ENCODE measurements around the gene TTC28. TPM values are rescaled to one million over a fixed set of nuclear protein-coding genes. Genes with fewer than 3 reads are reported as not detected.

The TTC28 gene
- total RNA-seq, 2 experiments from 2014 or later: 1.2 to 3.6 TPM

DNA sequence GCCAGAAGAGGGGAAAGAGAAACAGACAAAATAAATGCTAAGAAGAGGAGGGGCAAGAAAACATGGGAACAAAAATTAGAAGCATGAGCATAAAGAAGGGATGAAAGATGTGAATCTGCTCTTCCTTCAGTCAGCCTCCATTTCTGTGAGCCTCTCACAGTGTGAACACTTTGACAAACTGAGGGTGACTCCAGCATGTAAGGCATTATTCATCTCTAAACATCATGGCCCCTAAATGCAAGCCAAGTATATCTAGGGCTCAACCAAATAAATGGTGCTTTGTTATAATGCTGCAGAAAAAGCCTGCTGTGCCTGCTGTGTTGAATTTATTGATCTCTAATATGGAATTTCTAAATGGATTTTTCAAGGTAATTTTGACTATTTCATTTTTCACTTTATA lies 281.3 kb downstream of the TTC28 start:
- no peak overlapping the region for H3K4me3 Mint-ChIP-seq
- ATAC-seq (no peak), DNase-seq (no peak)
- peaks cover 7% of the 10 kb centered on the region for H3K27me3 Mint-ChIP-seq
- CTCF ChIA-PET: no interaction called here
- H3K9me3 Mint-ChIP-seq (ENCODE audit: low read depth): no peaks in the 10 kb centered on the region
- H3K27ac Mint-ChIP-seq: peak overlapping the region; percentile 8
- H3K36me3 Mint-ChIP-seq: peaks cover 2% of the 10 kb centered on the region
- H3K4me1 Mint-ChIP-seq: peaks cover 54% of the 10 kb centered on the region

DNA sequence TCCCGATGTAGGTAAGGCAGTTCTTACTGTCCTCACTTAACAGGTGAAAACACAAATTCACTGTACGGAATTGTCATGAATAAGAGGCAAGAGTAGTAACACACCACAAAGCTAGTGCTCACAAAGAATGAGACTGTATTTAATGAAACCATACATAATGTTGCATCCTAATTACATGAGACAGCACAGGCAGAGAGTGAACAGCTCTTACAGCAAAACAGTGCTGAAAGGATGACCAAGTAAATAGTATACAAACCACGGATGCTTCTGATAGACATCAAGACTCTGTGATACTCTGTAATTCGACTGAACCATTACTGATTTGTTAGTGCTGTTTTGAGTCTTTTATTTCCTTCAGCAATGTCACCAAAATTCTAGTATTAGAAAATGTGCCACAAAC lies 282.3 kb downstream of the TTC28 start:
- CTCF ChIA-PET: no interaction called here
- Mint-ChIP-seq H3K27me3 (peaks cover 7% of the 10 kb centered on the region), H3K36me3 (peaks cover 2% of the 10 kb centered on the region), H3K4me1 (peaks cover 46% of the 10 kb centered on the region), H3K27ac (no peak overlapping the region), H3K9me3 (ENCODE audit: low read depth) (no peaks in the 10 kb centered on the region), H3K4me3 (no peak overlapping the region)
- peak; percentile 63 for ATAC-seq
- no peak for DNase-seq

DNA sequence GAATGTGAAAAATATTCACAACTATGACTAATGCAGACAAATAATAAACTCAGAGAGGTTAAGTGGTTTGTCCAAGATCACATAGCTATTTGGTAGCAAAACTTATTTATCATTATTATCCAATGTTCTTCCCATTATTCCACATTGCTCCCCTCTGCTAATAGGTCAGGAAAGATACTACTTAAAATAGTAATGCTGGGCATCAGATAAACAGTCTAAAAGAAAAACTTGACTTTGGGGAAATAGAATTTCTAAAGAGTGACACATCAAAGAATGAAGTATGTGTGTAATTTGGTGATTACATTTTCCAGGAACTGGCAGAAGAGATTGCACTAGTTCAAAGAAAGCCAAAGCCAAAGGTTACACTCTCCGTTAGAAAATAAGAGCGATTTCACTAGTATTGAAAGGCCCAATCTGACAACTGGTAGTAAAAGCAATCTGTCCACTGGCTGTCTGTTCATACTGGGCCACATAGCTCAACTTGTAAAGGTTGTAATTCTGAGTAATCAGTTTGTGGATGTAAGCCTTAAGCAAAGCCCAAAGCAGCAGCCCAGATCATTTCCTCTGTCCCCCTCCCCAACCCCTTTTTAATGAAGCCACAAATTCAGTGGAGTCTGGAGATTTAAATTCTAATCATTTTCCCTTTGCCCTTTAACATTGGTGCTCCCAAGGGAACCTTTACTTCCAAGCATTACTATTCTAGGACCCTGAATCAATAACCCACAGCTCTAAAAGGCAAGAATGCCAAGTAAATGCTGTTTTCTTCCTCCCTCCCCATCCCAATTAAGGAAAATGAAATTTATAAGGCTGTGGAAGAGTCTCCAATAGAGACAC lies 283.5 kb downstream of the TTC28 start:
- CTCF ChIA-PET: no interaction called here
- H3K4me3 Mint-ChIP-seq: no peak overlapping the region
- H3K27me3 Mint-ChIP-seq: peaks cover 7% of the 10 kb centered on the region
- peaks cover 2% of the 10 kb centered on the region for H3K36me3 Mint-ChIP-seq
- H3K27ac Mint-ChIP-seq: peak overlapping the region; percentile 78
- peaks cover 40% of the 10 kb centered on the region for H3K4me1 Mint-ChIP-seq
- H3K9me3 Mint-ChIP-seq (ENCODE audit: low read depth): no peaks in the 10 kb centered on the region
- ATAC-seq (peak; percentile 78), DNase-seq (no peak)

DNA sequence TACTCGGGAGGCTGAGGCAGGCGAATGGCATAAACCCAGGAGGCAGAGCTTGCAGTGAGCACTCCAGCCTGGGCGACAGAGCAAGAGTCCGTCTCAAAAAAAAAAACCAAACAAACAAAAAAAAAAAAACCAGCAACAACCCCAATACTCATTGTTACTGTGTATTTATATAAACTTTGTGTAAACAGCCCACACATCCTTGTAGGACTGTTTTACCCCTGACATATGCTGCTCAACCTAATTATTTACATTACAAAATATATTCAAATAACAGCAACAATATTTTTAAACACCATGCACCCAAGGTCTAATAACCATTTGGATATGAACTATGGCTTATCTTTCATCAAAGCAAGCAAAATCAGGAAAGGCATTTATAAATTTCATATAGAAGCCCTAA lies 284.1 kb downstream of the TTC28 start:
- Mint-ChIP-seq H3K27me3 (peaks cover 7% of the 10 kb centered on the region), H3K36me3 (peaks cover 2% of the 10 kb centered on the region), H3K9me3 (ENCODE audit: low read depth) (no peaks in the 10 kb centered on the region), H3K4me3 (no peak overlapping the region), H3K27ac (no peak overlapping the region), H3K4me1 (peaks cover 38% of the 10 kb centered on the region)
- no peak for ATAC-seq
- CTCF ChIA-PET: no interaction called here
- no peak for DNase-seq

DNA sequence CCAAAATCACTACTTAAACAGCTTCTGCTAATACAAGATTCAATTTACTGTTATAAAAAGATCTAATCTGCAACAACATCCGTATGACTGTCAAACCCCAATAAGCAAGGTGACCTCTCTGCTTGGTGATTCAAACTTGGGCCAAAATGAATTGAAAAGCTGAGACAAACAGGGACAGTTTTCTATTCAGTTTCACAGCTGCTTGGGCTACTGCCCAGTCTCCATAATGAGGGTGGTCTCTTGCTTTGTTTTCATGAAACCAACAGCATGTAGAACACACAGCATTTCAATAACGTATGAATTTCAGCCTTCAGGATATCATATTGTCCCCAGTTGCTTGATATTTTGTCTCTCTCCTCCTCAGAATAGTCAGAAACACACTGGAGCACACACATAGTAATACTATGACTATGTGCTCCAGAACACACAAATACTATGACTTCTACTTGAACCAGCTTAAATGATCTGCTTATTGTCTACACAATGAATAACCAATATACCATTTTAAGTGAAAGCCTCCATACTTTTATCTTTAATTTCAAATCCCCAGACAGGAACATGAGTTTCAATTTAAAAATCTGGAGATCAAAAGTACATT lies 285.0 kb downstream of the TTC28 start:
- DNase-seq (no peak), ATAC-seq (no peak)
- CTCF ChIA-PET: no interaction called here
- Mint-ChIP-seq H3K4me1 (peaks cover 38% of the 10 kb centered on the region), H3K27me3 (peaks cover 7% of the 10 kb centered on the region), H3K4me3 (no peak overlapping the region), H3K27ac (no peak overlapping the region), H3K9me3 (ENCODE audit: low read depth) (no peaks in the 10 kb centered on the region), H3K36me3 (peaks cover 2% of the 10 kb centered on the region)

DNA sequence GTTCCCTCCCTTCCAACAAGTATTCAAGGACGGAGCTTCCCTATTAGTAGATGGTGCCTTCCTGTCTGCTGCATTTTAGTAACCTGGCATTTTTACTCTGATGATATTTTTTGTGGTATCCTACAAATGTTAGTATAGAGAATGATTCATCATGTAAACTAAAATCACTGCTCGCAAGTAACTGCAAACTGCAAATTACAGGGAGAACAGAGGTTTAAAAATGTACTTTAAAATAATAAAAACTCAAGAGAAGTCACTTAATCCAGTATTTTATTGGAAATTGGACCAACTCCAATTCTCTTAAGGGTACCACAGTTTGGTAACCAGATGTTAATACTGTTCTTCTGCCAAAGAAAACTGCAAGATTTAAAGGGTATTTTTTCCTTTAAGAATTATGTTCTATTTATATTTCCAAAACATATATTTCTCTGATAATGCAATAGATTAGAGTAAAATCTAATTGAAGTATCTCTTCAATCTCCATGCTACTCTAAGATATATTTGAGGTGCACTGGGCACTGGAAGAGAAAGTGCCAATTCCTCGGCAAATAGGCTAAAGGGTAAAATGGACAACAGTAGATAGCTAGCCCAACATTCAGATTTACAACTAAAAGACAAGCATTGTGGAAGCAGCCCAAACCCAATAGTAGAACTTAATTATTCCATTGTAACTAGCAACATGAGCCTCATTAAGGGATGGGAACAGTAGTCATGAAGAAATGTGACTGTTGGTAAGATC lies 298.0 kb downstream of the TTC28 start:
- CTCF ChIA-PET: no interaction called here
- peaks cover 4% of the 10 kb centered on the region for H3K36me3 Mint-ChIP-seq
- H3K27me3 Mint-ChIP-seq: peaks cover 4% of the 10 kb centered on the region
- H3K9me3 Mint-ChIP-seq (ENCODE audit: low read depth): peaks cover 2% of the 10 kb centered on the region
- no peak overlapping the region for H3K4me3 Mint-ChIP-seq
- no peak overlapping the region for H3K27ac Mint-ChIP-seq
- H3K4me1 Mint-ChIP-seq: peaks cover 8% of the 10 kb centered on the region
- no peak for DNase-seq
- no peak for ATAC-seq

DNA sequence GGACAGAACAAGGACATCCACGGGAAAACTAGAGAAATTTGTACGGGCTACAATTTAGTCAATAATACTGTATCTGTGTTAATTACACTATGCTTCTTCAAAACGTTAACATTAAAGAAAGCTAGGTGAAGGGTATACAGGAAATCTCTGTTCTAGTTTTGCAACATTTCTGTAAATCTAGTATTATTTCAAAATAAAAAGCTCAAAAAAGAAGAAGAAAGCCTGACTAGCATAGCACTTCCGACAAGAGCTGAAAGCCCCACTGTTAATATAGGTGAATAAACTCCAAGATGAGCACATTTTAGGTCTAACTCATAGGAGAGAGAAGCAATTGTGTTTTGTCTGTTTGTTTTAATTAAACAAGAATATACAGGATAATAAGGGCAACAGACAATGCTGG lies 299.7 kb downstream of the TTC28 start:
- no peak for DNase-seq
- CTCF ChIA-PET: interaction anchor here (0.9 kb wide), 1 partner anchor 9 kb away, joined by 3 read pairs; no protein-coding TSS in a partner anchor
- Mint-ChIP-seq H3K4me1 (peaks cover 12% of the 10 kb centered on the region), H3K4me3 (no peak overlapping the region), H3K9me3 (ENCODE audit: low read depth) (no peaks in the 10 kb centered on the region), H3K27ac (no peak overlapping the region), H3K36me3 (peaks cover 5% of the 10 kb centered on the region), H3K27me3 (peaks cover 7% of the 10 kb centered on the region)
- ATAC-seq: no peak

DNA sequence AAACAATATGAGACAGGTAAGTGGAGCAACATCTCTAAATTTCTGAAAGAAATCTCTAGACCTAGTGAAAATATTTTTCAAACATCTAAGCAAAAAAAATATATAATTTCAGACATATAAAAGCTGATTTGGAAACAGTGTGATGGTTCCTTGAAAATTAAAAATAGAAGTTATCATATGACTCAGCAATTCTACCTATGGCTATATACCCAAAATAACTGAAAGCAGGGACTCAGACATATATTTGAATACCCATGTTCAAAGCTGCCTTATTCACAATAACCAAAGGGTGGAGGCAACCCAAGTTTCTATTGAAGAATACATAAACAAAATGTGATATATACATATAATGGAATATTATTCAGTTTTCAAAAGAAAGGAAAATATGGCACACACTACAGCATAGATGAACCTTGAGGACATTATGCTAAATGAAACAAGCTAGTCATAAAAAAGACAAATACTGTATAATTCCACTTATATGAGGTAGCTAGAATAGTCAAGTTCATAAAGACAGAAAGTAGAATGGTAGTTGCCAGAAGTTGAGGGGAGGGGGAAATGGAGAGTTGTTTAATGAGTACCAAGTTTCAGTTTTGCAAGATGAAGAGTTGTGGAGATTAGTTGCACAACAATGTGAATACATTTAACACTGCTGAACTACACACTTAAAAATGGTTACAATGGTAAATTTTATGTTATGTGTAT lies 300.4 kb downstream of the TTC28 start:
- Mint-ChIP-seq H3K4me1 (peaks cover 14% of the 10 kb centered on the region), H3K9me3 (ENCODE audit: low read depth) (no peaks in the 10 kb centered on the region), H3K36me3 (peaks cover 3% of the 10 kb centered on the region), H3K27ac (peak overlapping the region; percentile 19), H3K4me3 (no peak overlapping the region), H3K27me3 (peaks cover 5% of the 10 kb centered on the region)
- CTCF ChIA-PET: no interaction called here
- peak; percentile 47 for ATAC-seq
- no peak for DNase-seq

DNA sequence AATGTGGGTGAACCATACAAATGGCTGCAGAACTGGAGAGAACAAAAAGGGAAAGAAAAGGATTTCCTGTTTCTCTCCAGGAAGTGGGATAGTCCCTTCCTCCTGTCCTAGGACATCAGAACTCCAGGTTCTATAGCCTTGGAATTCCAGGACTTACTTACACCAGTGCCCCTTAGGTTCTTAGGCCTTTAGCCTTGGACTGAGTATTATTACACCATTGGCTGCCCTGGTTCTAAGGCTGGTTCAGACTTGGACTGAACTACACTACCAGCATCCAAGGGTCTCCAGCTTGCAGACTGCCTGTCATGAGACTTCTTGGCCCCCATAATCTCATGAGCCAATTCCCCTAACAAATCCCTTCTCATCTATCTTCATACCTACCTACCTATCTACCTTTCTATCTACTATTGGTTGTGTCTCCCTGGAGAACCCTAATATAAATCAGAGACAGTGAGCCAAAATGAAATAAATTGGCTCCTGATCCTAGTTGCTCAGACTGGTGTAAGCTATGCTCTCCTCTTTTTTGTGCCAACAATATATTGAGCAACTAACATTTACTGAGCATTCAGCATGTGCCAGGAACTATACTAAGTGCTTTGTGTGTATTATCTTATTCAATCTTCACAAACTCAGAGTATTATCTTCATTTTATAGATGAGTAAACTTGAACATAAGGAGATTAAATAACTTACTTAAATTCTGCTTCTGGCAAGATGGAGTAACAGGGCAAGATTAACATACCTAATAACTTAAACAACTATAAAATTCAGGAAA lies 303.7 kb downstream of the TTC28 start:
- H3K4me3 Mint-ChIP-seq: no peak overlapping the region
- no peaks in the 10 kb centered on the region for H3K9me3 Mint-ChIP-seq (ENCODE audit: low read depth)
- peaks cover 3% of the 10 kb centered on the region for H3K36me3 Mint-ChIP-seq
- no peak for ATAC-seq
- no peak for DNase-seq
- H3K27me3 Mint-ChIP-seq: peaks cover 2% of the 10 kb centered on the region
- peaks cover 33% of the 10 kb centered on the region for H3K4me1 Mint-ChIP-seq
- CTCF ChIA-PET: no interaction called here
- no peak overlapping the region for H3K27ac Mint-ChIP-seq

DNA sequence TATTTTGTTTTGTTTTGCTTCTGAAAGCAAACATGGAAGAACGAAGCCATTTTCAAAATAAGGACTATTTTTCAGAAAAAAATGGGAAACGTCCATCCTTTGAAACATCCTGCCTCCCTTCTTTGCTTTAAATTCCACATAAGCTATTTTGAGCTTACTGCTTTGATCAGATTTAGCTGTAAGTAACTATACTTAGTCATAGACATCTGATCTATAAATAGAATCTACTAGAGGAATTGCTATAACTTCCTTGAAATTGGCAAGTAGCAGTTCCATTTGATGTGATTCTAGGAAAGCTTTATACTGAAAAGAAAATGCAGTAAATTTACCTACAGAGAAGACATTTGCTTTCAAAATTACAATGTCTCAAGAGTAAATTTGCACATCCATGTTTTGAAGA lies 305.8 kb downstream of the TTC28 start:
- CTCF ChIA-PET: no interaction called here
- peaks cover 4% of the 10 kb centered on the region for H3K27me3 Mint-ChIP-seq
- H3K36me3 Mint-ChIP-seq: peaks cover 8% of the 10 kb centered on the region
- no peak for ATAC-seq
- peaks cover 45% of the 10 kb centered on the region for H3K4me1 Mint-ChIP-seq
- no peak for DNase-seq
- H3K4me3 Mint-ChIP-seq: no peak overlapping the region
- H3K9me3 Mint-ChIP-seq (ENCODE audit: low read depth): no peaks in the 10 kb centered on the region
- H3K27ac Mint-ChIP-seq: no peak overlapping the region

DNA sequence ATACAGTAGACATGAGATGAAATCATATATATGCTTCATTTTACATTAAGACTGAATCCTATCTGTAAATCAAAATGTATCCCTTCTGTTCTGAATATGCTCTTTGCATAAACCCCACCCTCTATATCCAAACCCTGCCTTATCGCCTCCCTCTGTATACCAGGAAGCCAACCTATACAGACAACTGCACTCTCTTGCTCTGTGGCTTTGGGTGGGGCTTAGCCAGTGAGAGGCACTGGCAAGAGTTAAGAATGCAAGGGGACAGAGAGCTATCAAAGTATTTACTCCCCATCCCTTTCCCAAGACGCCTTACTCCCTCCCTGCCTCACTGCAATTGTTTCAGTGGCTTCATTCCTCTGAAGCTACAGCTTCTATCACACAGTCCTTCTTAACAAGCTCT lies 309.8 kb downstream of the TTC28 start:
- CTCF ChIA-PET: interaction anchor here (1.2 kb wide), 1 partner anchor 10 kb away, joined by 3 read pairs; no protein-coding TSS in a partner anchor
- peak overlapping the region; percentile 76 for H3K27ac Mint-ChIP-seq
- H3K4me1 Mint-ChIP-seq: peaks cover 36% of the 10 kb centered on the region
- no peak overlapping the region for H3K4me3 Mint-ChIP-seq
- peak; percentile 91 for ATAC-seq
- peaks cover 16% of the 10 kb centered on the region for H3K27me3 Mint-ChIP-seq
- H3K36me3 Mint-ChIP-seq: peaks cover 7% of the 10 kb centered on the region
- H3K9me3 Mint-ChIP-seq (ENCODE audit: low read depth): no peaks in the 10 kb centered on the region
- DNase-seq: peak; percentile 66

DNA sequence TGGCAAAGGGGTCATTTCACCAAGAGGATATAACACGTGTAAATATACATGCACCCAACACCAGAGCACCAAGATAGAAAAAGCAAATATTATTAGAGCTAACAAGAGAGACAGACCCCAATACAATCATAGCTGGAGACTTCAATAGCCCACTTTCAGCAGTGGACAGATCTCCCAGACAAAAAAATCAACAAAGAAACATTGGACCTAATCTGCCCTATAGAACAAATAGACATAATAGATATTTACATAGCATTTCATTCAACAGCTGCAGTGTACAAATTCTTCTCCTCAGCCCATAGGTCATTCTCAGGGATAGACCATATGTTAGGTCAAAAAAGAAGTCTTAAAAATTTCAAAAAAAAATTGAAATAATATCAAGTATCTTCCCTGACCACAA lies 312.8 kb downstream of the TTC28 start:
- Mint-ChIP-seq H3K4me3 (no peak overlapping the region), H3K27me3 (peaks cover 16% of the 10 kb centered on the region), H3K27ac (no peak overlapping the region), H3K9me3 (ENCODE audit: low read depth) (peaks cover 5% of the 10 kb centered on the region), H3K36me3 (peaks cover 17% of the 10 kb centered on the region), H3K4me1 (peaks cover 16% of the 10 kb centered on the region)
- DNase-seq (no peak), ATAC-seq (no peak)
- CTCF ChIA-PET: no interaction called here

DNA sequence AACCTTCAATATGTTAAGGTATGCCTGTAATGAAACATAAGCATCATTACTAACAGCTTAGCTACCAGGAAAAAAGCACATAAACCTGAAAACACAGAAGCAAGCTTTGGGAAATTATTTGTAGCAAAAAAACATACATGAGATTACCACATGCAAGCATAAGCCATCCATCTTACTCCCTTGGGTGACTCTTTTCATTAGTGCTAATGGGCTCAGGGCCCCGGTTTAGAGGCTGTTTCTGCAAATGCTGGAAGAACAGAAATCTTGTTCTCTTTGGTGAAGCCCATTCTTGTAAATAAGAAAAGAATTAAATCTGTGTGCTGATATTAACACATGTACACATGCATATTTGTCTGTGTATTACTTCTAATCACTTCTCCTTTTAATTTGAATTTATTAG lies 314.3 kb downstream of the TTC28 start:
- CTCF ChIA-PET: no interaction called here
- Mint-ChIP-seq H3K4me1 (peaks cover 18% of the 10 kb centered on the region), H3K27ac (no peak overlapping the region), H3K4me3 (no peak overlapping the region), H3K9me3 (ENCODE audit: low read depth) (peaks cover 6% of the 10 kb centered on the region), H3K27me3 (peaks cover 16% of the 10 kb centered on the region), H3K36me3 (peaks cover 22% of the 10 kb centered on the region)
- no peak for DNase-seq
- no peak for ATAC-seq

All from activated CD8-positive, alpha-beta memory T cell treated with anti-CD3 and anti-CD28 coated beads, Interleukin-2, amount 10 ng/mL, durations not matched to agents 7 days and 5 days (primary cell).